H1 (cell line): ENCODE data around the gene CYP27B1. TPM values are rescaled to one million over a fixed set of nuclear protein-coding genes. Genes with fewer than 3 reads are reported as not detected.

Experiments used
- ATF3 ChIP-seq: IDR thresholded peaks from 2 replicates; pipeline ENCODE4 v1.6.1; 2011; ENCODE audit warnings: low read depth, mild to moderate bottlenecking, low read length; ENCODE audit not compliant: insufficient read depth
- BACH1 ChIP-seq: IDR thresholded peaks from 2 replicates; pipeline ENCODE4 v1.6.1; 2012; ENCODE audit warnings: low read length, improper control_type of control experiment
- BCL11A ChIP-seq, 2 experiments: IDR thresholded peaks; one replicate each; pipeline ENCODE4 v1.6.1; 2011; ENCODE audit warnings: low read depth in 2 of 2, low read length in 2 of 2, mild to moderate bottlenecking in 2 of 2
- BRCA1 ChIP-seq: IDR thresholded peaks from 2 replicates; pipeline ENCODE4 v1.6.1; 2012; ENCODE audit warnings: low read depth, low read length, improper control_type of control experiment
- CBX8 ChIP-seq: fragments of 300-800, 300-1000 bp; sonication (generic); IDR thresholded peaks from 2 replicates; pipeline ENCODE4 v1.7.1; 2016; ENCODE audit warnings: low read depth, low read length, borderline replicate concordance
- EGR1 ChIP-seq: IDR thresholded peaks from 2 replicates; pipeline ENCODE4 v1.6.1; 2011; ENCODE audit warnings: low read depth, low read length, borderline replicate concordance
- FOSL1 ChIP-seq: IDR thresholded peaks from 2 replicates; pipeline ENCODE4 v1.6.1; 2011; ENCODE audit warnings: mild to moderate bottlenecking, low read depth, low read length, moderate library complexity; ENCODE audit not compliant: insufficient read depth
- GABPA ChIP-seq: IDR thresholded peaks from 2 replicates; pipeline ENCODE4 v1.6.1; 2011; ENCODE audit warnings: mild to moderate bottlenecking, low read length, moderate library complexity, borderline replicate concordance; ENCODE audit not compliant: insufficient read depth
- HDAC2 ChIP-seq, 2 experiments: fragments of 300-600 bp in 1 of 2; sonication (generic) in 1 of 2; IDR thresholded peaks; 2 replicates each; pipeline ENCODE4 v1.6.1; 2011 to 2012; ENCODE audit warnings: low read depth in 2 of 2, low read length in 2 of 2, mild to moderate bottlenecking in 2 of 2, moderate library complexity in 2 of 2, borderline replicate concordance in 1 of 2, inconsistent platforms in 1 of 2
- HDAC6 ChIP-seq: IDR thresholded peaks from one replicate; pipeline ENCODE4 v1.7.1; 2012; ENCODE audit warnings: low read depth, mild to moderate bottlenecking, inconsistent platforms, low read length, moderate library complexity
- JUND ChIP-seq: IDR thresholded peaks from 2 replicates; pipeline ENCODE4 v1.6.1; 2011; ENCODE audit warnings: mild to moderate bottlenecking, improper control_type of control experiment, low read length
- KDM1A ChIP-seq: fragments of 200-600, 300-600 bp; sonication (generic); IDR thresholded peaks from 2 replicates; pipeline ENCODE4 v1.7.1; 2016; ENCODE audit warnings: mild to moderate bottlenecking, low read length, borderline replicate concordance
- KDM5A ChIP-seq: fragments of 200-600 bp; IDR thresholded peaks from 2 replicates; pipeline ENCODE4 v1.7.1; 2012; ENCODE audit warnings: mild to moderate bottlenecking, low read length, inconsistent platforms, mixed read lengths
- NANOG ChIP-seq: IDR thresholded peaks from 2 replicates; pipeline ENCODE4 v1.6.1; 2011; ENCODE audit warnings: low read length, low read depth, mild to moderate bottlenecking, inconsistent platforms; ENCODE audit not compliant: insufficient read depth, poor library complexity, severe bottlenecking
- PHF8 ChIP-seq: fragments of 200-600 bp; sonication (generic); conservative IDR thresholded peaks from 2 replicates; pipeline ENCODE4 v1.7.1; 2012; ENCODE audit warnings: low read depth, mild to moderate bottlenecking, inconsistent platforms, low read length, moderate library complexity
- POLR2AphosphoS5 ChIP-seq: IDR thresholded peaks from 2 replicates; pipeline ENCODE4 v1.6.1; 2011; ENCODE audit warnings: low read depth, low read length
- RBBP5 ChIP-seq: IDR thresholded peaks from 2 replicates; pipeline ENCODE4 v1.7.1; 2012; ENCODE audit warnings: low read depth, mild to moderate bottlenecking, inconsistent platforms, low read length, moderate library complexity, borderline replicate concordance
- RNF2 ChIP-seq: fragments of 200-900, 300-1000 bp; sonication (generic); IDR thresholded peaks from 2 replicates; pipeline ENCODE4 v1.7.1; 2016; ENCODE audit warnings: borderline replicate concordance, low read depth, mild to moderate bottlenecking, antibody characterized with exemption, low read length; ENCODE audit not compliant: poor library complexity, severe bottlenecking; ENCODE audit errors: missing control alignments
- SP2 ChIP-seq: IDR thresholded peaks from 2 replicates; pipeline ENCODE4 v1.6.1; 2012; ENCODE audit warnings: mild to moderate bottlenecking, low read length, inconsistent platforms
- SUZ12 ChIP-seq: fragments of 200-600 bp; sonication (generic); IDR thresholded peaks from 2 replicates; pipeline ENCODE4 v1.6.1; 2012; ENCODE audit warnings: mild to moderate bottlenecking, inconsistent platforms, low read length, moderate library complexity, mixed read lengths
- TAF1 ChIP-seq: IDR thresholded peaks from 2 replicates; pipeline ENCODE4 v1.6.1; 2011; ENCODE audit warnings: mild to moderate bottlenecking, low read depth, low read length
- TBP ChIP-seq: IDR thresholded peaks from 2 replicates; pipeline ENCODE4 v1.6.1; 2011; ENCODE audit warnings: low read depth, low read length, improper control_type of control experiment
- polyA plus RNA-seq, 7 experiments: library from polyadenylated mRNA; depleted of rRNA in 3 of 7; stranded (reverse) in 5 of 7; unstranded in 2 of 7; fragments of >200 nt in 5 of 7; fragments of 200-250 nt in 2 of 7; gene quantifications; 1 replicate in 5 of 7; 2 replicates in 1 of 7; 4 replicates in 1 of 7; pipeline versions ENCODE4 v1.2.1 to v1.2.3, GENCODE V29; 2011 to 2013; ENCODE audit warnings: missing spikeins in 2 of 7, mixed read lengths in 2 of 7
- total RNA-seq: library from RNA; stranded (reverse); fragmentation: NEBNext Ultra II Directional; extraction: Animal tissue kit (Norgen Biotek cat#: 25700); gene quantifications from 2 replicates; pipeline ENCODE4 v1.2.1, GENCODE V29; 2021

The CYP27B1 gene
- total and polyA plus RNA-seq, 2 of the 8 experiments (the other 6 are each of a cell fraction or from before 2014, with no cell fraction given) = 2.9 to 3.3 TPM

- no peak for TF ChIP-seq HDAC6
- peak; percentile 27; the same call in 1 of the 2 replicates for TF ChIP-seq SUZ12
- TF ChIP-seq CBX8 = no peak
- TF ChIP-seq KDM5A = no peak
- TF ChIP-seq BRCA1 = no peak
- no peak for TF ChIP-seq BACH1
- TF ChIP-seq KDM1A = no peak
- no peak for TF ChIP-seq GABPA
- no peak for TF ChIP-seq TBP
- no peak for TF ChIP-seq NANOG
- no peak for TF ChIP-seq SP2
- TF ChIP-seq FOSL1 = no peak
- no peak for TF ChIP-seq ATF3
- no peak for TF ChIP-seq TAF1
- TF ChIP-seq EGR1 = peak; percentile 33; the same call in 1 of the 2 replicates
- TF ChIP-seq POLR2AphosphoS5 = no peak
- TF ChIP-seq PHF8 = no peak
- TF ChIP-seq JUND = no peak
- TF ChIP-seq BCL11A (IDR thresholded peaks at IDR 0.05; ENCODE audit: low read depth in 2 of 2, low read length in 2 of 2) = no peak
- TF ChIP-seq HDAC2 (IDR thresholded peaks at IDR 0.05; ENCODE audit: borderline replicate concordance in 1 of 2, low read depth in 2 of 2, low read length in 2 of 2) = 0 out of 4 replicates have a peak, but pooled peaks of 1 of the 2 experiments have one; percentile 63
- no peak for TF ChIP-seq RNF2
- TF ChIP-seq RBBP5 = 0 out of 2 replicates have a peak, but pooled peaks have one; percentile 33
Observed at GRCh38 chr12:57754411-57755193, 12.3 kb downstream of the CYP27B1 start, which contains the start of gene MARCHF9 (continued).
